ENCODE measurements around the gene CCT5.
A peak's percentile ranks its signal among the peaks of the same experiment; 100 is the strongest.

CCT5 gene

GRCh38 chr5:10249948-10250805 is at the start of gene CCT5:
Gene CCT5 (plus strand): TSS chr5:10250280. CDS start chr5:10250341, 61 bp downstream.
- peak; percentile 92 for DNase-seq

GRCh38 chr5:10201223-10201868 is 48.7 kb upstream of the CCT5 start:
- no peak for DNase-seq

GRCh38 chr5:10202089-10202910 is 47.8 kb upstream of the CCT5 start:
- DNase-seq, result no peak

GRCh38 chr5:10209004-10209403 is 41.1 kb upstream of the CCT5 start:
- DNase-seq, result no peak

- peak; percentile 77 for DNase-seq
Observed at GRCh38 chr5:10213316-10213715, 36.8 kb upstream of the CCT5 start.

- DNase-seq, result no peak
Observed at GRCh38 chr5:10214041-10214440, 36.0 kb upstream of the CCT5 start.

- no peak for DNase-seq
Observed at GRCh38 chr5:10215366-10215765, 34.7 kb upstream of the CCT5 start.

- DNase-seq, result no peak
Observed at GRCh38 chr5:10216107-10216506, 34.0 kb upstream of the CCT5 start.

GRCh38 chr5:10218658-10219057 is 31.4 kb upstream of the CCT5 start:
- DNase-seq, result no peak

GRCh38 chr5:10219068-10219467 is 31.0 kb upstream of the CCT5 start:
- no peak for DNase-seq

GRCh38 chr5:10220248-10220647 is 29.8 kb upstream of the CCT5 start:
- DNase-seq, result no peak

GRCh38 chr5:10222326-10222725 is 27.8 kb upstream of the CCT5 start:
- DNase-seq, result no peak

GRCh38 chr5:10227379-10227778 is 22.7 kb upstream of the CCT5 start:
- no peak for DNase-seq

- DNase-seq, result no peak
Observed at GRCh38 chr5:10228288-10228687, 21.8 kb upstream of the CCT5 start.

- no peak for DNase-seq
Observed at GRCh38 chr5:10229306-10230048, 20.6 kb upstream of the CCT5 start.

GRCh38 chr5:10232386-10232785 is 17.7 kb upstream of the CCT5 start:
- DNase-seq, result no peak

GRCh38 chr5:10233011-10233410 is 17.1 kb upstream of the CCT5 start:
- DNase-seq, result no peak

GRCh38 chr5:10233505-10233904 is 16.6 kb upstream of the CCT5 start:
- DNase-seq, result no peak

- no peak for DNase-seq
Observed at GRCh38 chr5:10235350-10235749, 14.7 kb upstream of the CCT5 start.

GRCh38 chr5:10243660-10244240 is 6.3 kb upstream of the CCT5 start:
- DNase-seq, result no peak

- DNase-seq, result no peak
Observed at GRCh38 chr5:10244342-10244944, 5.6 kb upstream of the CCT5 start.

GRCh38 chr5:10246761-10247160 is 3.3 kb upstream of the CCT5 start:
- DNase-seq, result no peak
